HCT116 (cell line): ENCODE results near the gene CDC42SE2. TPM values are rescaled to one million over a fixed set of nuclear protein-coding genes. Genes with fewer than 3 reads are reported as not detected.

Experiments
- ATAC-seq: fragments of 200-7000 bp; cut with Tn5 transposase; 2 replicates; pipeline ENCODE4 v1.9.1; 2020; ENCODE audit warnings: mild to moderate bottlenecking, moderate library complexity
- BruUV-seq: library from RNA; stranded (reverse); fragments of 400-500 nt; replicated peaks from 2 replicates; lab custom pipeline; 2021; lab: Mats Ljungman, UMichigan
- CTCF ChIA-PET: fragments of 300-600 bp; sonication (Branson Sonifier 250); formaldehyde crosslinking; loops from one replicate; lab custom pipeline; 2021; ENCODE audit warnings: antibody characterized with exemption; lab: Charles Lee
- POLR2A ChIA-PET: fragments of 300-600, 350-600 bp; sonication (Branson Sonifier 250); formaldehyde crosslinking; loops from one replicate; lab custom pipeline; 2021; ENCODE audit warnings: antibody characterized with exemption; lab: Charles Lee
- RAD21 ChIA-PET, 2 experiments: fragments of 300-600 bp; sonication (Branson Sonifier 250); formaldehyde crosslinking; loops; one replicate each; lab custom pipeline; 2023; ENCODE audit warnings: low total read pairs in 2 of 2; ENCODE audit not compliant: uncharacterized antibody in 2 of 2, unreplicated experiment in 2 of 2, low non-redundant PET in 1 of 2; lab: Charles Lee
- DNase-seq: peaks from one replicate; pipeline ENCODE4 v3.0.0-alpha.2; 2010; ENCODE audit warnings: low read depth, low spot score
- H2AFZ ChIP-seq: fragments of 200-600 bp; shearing (Covaris generic), sonication (generic); 2 replicates; pipeline ENCODE4 v1.6.1; 2017; ENCODE audit warnings: low read depth, mixed run types, mixed read lengths, antibody characterized with exemption, low read length; ENCODE audit not compliant: poor library complexity, severe bottlenecking
- H3K27ac ChIP-seq: 2 replicates; pipeline ENCODE4 v1.5.1; 2012; ENCODE audit warnings: low read depth, low read length
- H3K27me3 ChIP-seq: fragments of 200-600 bp; sonication (generic); 2 replicates; pipeline ENCODE4 v1.6.1; 2016; ENCODE audit warnings: mixed run types, low read length, mixed read lengths; ENCODE audit not compliant: insufficient read depth
- H3K36me3 ChIP-seq, 2 experiments: fragments of 200-500 bp in 1 of 2; fragments of 200-600 bp in 1 of 2; sonication (Bioruptor generic) in 1 of 2; sonication (generic) in 1 of 2; 2 replicates each; pipeline versions ENCODE4 v1.5.1 to v1.6.1; 2014 to 2016; ENCODE audit warnings: low read length in 2 of 2, inconsistent platforms in 1 of 2, mixed read lengths in 1 of 2, mixed run types in 1 of 2; ENCODE audit not compliant: insufficient read depth in 2 of 2, control insufficient read depth in 1 of 2
- H3K4me1 ChIP-seq, 2 experiments: fragments of 200-600 bp in 1 of 2; sonication (generic) in 1 of 2; 2 replicates each; pipeline versions ENCODE4 v1.5.1 to v1.6.1; 2012 to 2017; ENCODE audit warnings: low read length in 2 of 2, inconsistent platforms in 1 of 2, mild to moderate bottlenecking in 1 of 2, mixed read lengths in 1 of 2, mixed run types in 1 of 2, moderate library complexity in 1 of 2; ENCODE audit not compliant: insufficient read depth in 2 of 2, control insufficient read depth in 1 of 2
- H3K4me2 ChIP-seq: fragments of 200-600 bp; sonication (generic); 2 replicates; pipeline ENCODE4 v1.6.1; 2017; ENCODE audit warnings: mixed run types, low read length, mixed read lengths
- H3K4me3 ChIP-seq, 2 experiments: fragments of 200-600 bp in 1 of 2; sonication (generic) in 1 of 2; replicated peaks in 1 of 2; 2 replicates each; pipeline ENCODE4 v1.5.1; 2011 to 2016; ENCODE audit warnings: low read length in 2 of 2, control low read depth in 1 of 2, low read depth in 1 of 2, mild to moderate bottlenecking in 1 of 2, mixed read lengths in 1 of 2, mixed run types in 1 of 2
- H3K79me2 ChIP-seq: fragments of 200-600 bp; sonication (generic); 2 replicates; pipeline ENCODE4 v1.6.1; 2017; ENCODE audit warnings: mild to moderate bottlenecking, mixed run types, low read length, moderate library complexity, mixed read lengths; ENCODE audit not compliant: insufficient read depth
- H3K9ac ChIP-seq: fragments of 200-600 bp; sonication (generic); 2 replicates; pipeline ENCODE4 v1.6.1; 2016; ENCODE audit warnings: low read length, mixed read lengths
- H3K9me2 ChIP-seq: fragments of 200-600 bp; sonication (generic), shearing (Covaris generic); 2 replicates; pipeline ENCODE4 v1.6.1; 2017; ENCODE audit warnings: mixed run types, mild to moderate bottlenecking, moderate library complexity; ENCODE audit not compliant: insufficient read depth
- H3K9me3 ChIP-seq, 2 experiments: fragments of 200-500 bp in 1 of 2; fragments of 200-600 bp in 1 of 2; sonication (Bioruptor generic) in 1 of 2; sonication (generic) in 1 of 2; 2 replicates each; pipeline ENCODE4 v1.6.1; 2014 to 2017; ENCODE audit warnings: low read length in 2 of 2, mixed read lengths in 2 of 2, inconsistent platforms in 1 of 2, low read depth in 1 of 2, mild to moderate bottlenecking in 1 of 2, mixed run types in 1 of 2, moderate library complexity in 1 of 2; ENCODE audit not compliant: control insufficient read depth in 1 of 2, insufficient read depth in 1 of 2
- H4K20me1 ChIP-seq: fragments of 200-600 bp; sonication (generic), shearing (Covaris generic); 2 replicates; pipeline ENCODE4 v1.6.1; 2017; ENCODE audit warnings: mixed run types, mild to moderate bottlenecking, moderate library complexity; ENCODE audit not compliant: insufficient read depth
- CEBPB ChIP-seq: IDR thresholded peaks from 2 replicates; pipeline ENCODE4 v1.6.1; 2012; ENCODE audit warnings: low read depth
- EGR1 ChIP-seq: IDR thresholded peaks from 2 replicates; pipeline ENCODE4 v1.6.1; 2012; ENCODE audit warnings: low read depth
- ELF1 ChIP-seq: IDR thresholded peaks from 2 replicates; pipeline ENCODE4 v1.6.1; 2012; ENCODE audit warnings: low read depth, borderline replicate concordance
- POLR2A ChIP-seq: IDR thresholded peaks from 2 replicates; pipeline ENCODE4 v1.7.0; 2011; ENCODE audit warnings: borderline replicate concordance; ENCODE audit not compliant: insufficient read depth, insufficient read length; ENCODE audit errors: extremely low read depth
- REST ChIP-seq: IDR thresholded peaks from 2 replicates; pipeline ENCODE4 v1.6.1; 2012; ENCODE audit warnings: low read depth
- SIN3A ChIP-seq: IDR thresholded peaks from 2 replicates; pipeline ENCODE4 v1.6.1; 2012; ENCODE audit warnings: low read depth
- SP1 ChIP-seq: IDR thresholded peaks from 2 replicates; pipeline ENCODE4 v1.6.1; 2012; ENCODE audit warnings: low read depth
- SRF ChIP-seq: IDR thresholded peaks from 2 replicates; pipeline ENCODE4 v1.6.1; 2012; ENCODE audit warnings: low read depth
- TCF7L2 ChIP-seq: IDR thresholded peaks from 2 replicates; pipeline ENCODE4 v1.7.0; 2011; ENCODE audit warnings: borderline replicate concordance, inconsistent platforms; ENCODE audit not compliant: insufficient read depth, insufficient read length; ENCODE audit errors: extremely low read depth
- ZBTB33 ChIP-seq: IDR thresholded peaks from 2 replicates; pipeline ENCODE4 v1.6.1; 2011; ENCODE audit warnings: mild to moderate bottlenecking, low read length, moderate library complexity; ENCODE audit not compliant: insufficient replicate concordance; ENCODE audit errors: extremely low read depth
- ZNF274 ChIP-seq: fragments of 200-500 bp; sonication (Bioruptor generic); IDR thresholded peaks from 2 replicates; pipeline ENCODE4 v1.6.1; 2014; ENCODE audit warnings: mild to moderate bottlenecking, low read depth, low read length, inconsistent platforms
- intact Hi-C: fragments of 100-400 bp; cut with micrococcal nuclease; formaldehyde crosslinking; loops from 2 replicates; pipeline ENCODE4 v1.10.0; 2022
- total RNA-seq: library from RNA; stranded (reverse); gene quantifications from one replicate; pipeline ENCODE4 v1.2.1, GENCODE V29; 2021; ENCODE audit not compliant: unreplicated experiment

Gene CDC42SE2
- total RNA-seq, 1 experiment from 2014 or later, result 27.0 TPM

- Histone ChIP-seq H3K36me3 (no peaks in the 10 kb centered on the region), H3K4me1 (no peaks in the 10 kb centered on the region), H4K20me1 (no peaks in the 10 kb centered on the region; the same call in 1 of the 2 replicates), H3K9me2 (no peaks in the 10 kb centered on the region), H3K9ac (no peak overlapping the region), H2AFZ (no peak overlapping the region), H3K4me2 (no peak overlapping the region), H3K9me3 (no peaks in the 10 kb centered on the region), H3K27ac (no peak overlapping the region), H3K4me3 (no peak overlapping the region), H3K79me2 (peaks cover 81% of the 10 kb centered on the region), H3K27me3 (no peaks in the 10 kb centered on the region)
- ATAC-seq (no peak), DNase-seq (no peak)
- ChIA-PET POLR2A (no interaction called here), RAD21 (no interaction called here), CTCF (no interaction called here)
- TF ChIP-seq POLR2A (no peak), CEBPB (no peak), REST (no peak), SIN3A (no peak), ZBTB33 (no peak), TCF7L2 (no peak), ELF1 (no peak), ZNF274 (no peak), EGR1 (no peak), SP1 (no peak), SRF (no peak)
- intact Hi-C loops, result no loop called here
- BruUV-seq, result no TSS peak
These were observed 32.4 kb downstream of the CDC42SE2 start for GRCh38 chr5:131296213-131296672.
